HG02763 (cell line): ENCODE results near the gene BMP8A.
"Not testable (repeated sequence)": the region's sequence is repeated elsewhere in the genome, so short reads cannot be mapped to it uniquely, and the experiment has no call there.

Source experiments
- ATAC-seq: cut with Tn5 transposase; IDR thresholded peaks from one replicate; pipeline ENCODE4 v1.9.1; 2021; ENCODE audit warnings: mild to moderate bottlenecking, moderate library complexity; ENCODE audit not compliant: unreplicated experiment

Gene BMP8A

GRCh38 chr1:39524591-39525365 is 33.3 kb downstream of the BMP8A start:
- no peak for ATAC-seq

- ATAC-seq = peak; percentile 80
Measured at GRCh38 chr1:39525366-39526165, 34.1 kb downstream of the BMP8A start.

GRCh38 chr1:39526466-39527189 is 35.2 kb downstream of the BMP8A start:
- ATAC-seq = no peak

- ATAC-seq = not testable (repeated sequence)
Measured at GRCh38 chr1:39527190-39527579, 35.7 kb downstream of the BMP8A start.

GRCh38 chr1:39528082-39528481 is 36.6 kb downstream of the BMP8A start:
- no peak for ATAC-seq

GRCh38 chr1:39529901-39530535 is 38.6 kb downstream of the BMP8A start:
- no peak for ATAC-seq

GRCh38 chr1:39531526-39531925 is 40.1 kb downstream of the BMP8A start:
- no peak for ATAC-seq

GRCh38 chr1:39533442-39533841 is 42.0 kb downstream of the BMP8A start:
- no peak for ATAC-seq

- no peak for ATAC-seq
Measured at GRCh38 chr1:39538531-39539251, 47.3 kb downstream of the BMP8A start.

GRCh38 chr1:39539252-39539790 is 47.9 kb downstream of the BMP8A start:
- ATAC-seq = no peak

- no peak for ATAC-seq
Measured at GRCh38 chr1:39540504-39541031, 49.1 kb downstream of the BMP8A start.

- ATAC-seq = no peak
Measured at GRCh38 chr1:39542924-39543323, 51.5 kb downstream of the BMP8A start.

GRCh38 chr1:39544327-39544726 is 52.9 kb downstream of the BMP8A start:
- ATAC-seq = no peak

- no peak for ATAC-seq
Measured at GRCh38 chr1:39545531-39545930, 54.1 kb downstream of the BMP8A start.

- no peak for ATAC-seq
Measured at GRCh38 chr1:39554277-39554676, 62.8 kb downstream of the BMP8A start.

GRCh38 chr1:39561279-39561678 is 69.8 kb downstream of the BMP8A start:
- no peak for ATAC-seq

GRCh38 chr1:39562886-39563285 is 71.5 kb downstream of the BMP8A start:
- no peak for ATAC-seq

- ATAC-seq = no peak
Measured at GRCh38 chr1:39563669-39564068, 72.2 kb downstream of the BMP8A start.

GRCh38 chr1:39564340-39564739 is 72.9 kb downstream of the BMP8A start:
- no peak for ATAC-seq

- ATAC-seq = no peak
Measured at GRCh38 chr1:39564941-39565340, 73.5 kb downstream of the BMP8A start.
